Transverse colon (tissue), 3 donors: ENCODE measurements around the gene SNTG2.

Source experiments
- POLR2A ChIP-seq: fragments of 450-650 bp; IDR thresholded peaks from one replicate; pipeline ENCODE4 v1.6.1; 2016; ENCODE audit warnings: antibody characterized with exemption, mild to moderate bottlenecking, moderate library complexity
- TF ChIP-seq, protein P1 (sequence below), 5 experiments: fragments of 200-600 bp in 3 of 5; fragments of 450-650 bp in 2 of 5; sonication (generic) in 3 of 5; IDR thresholded peaks; 1 replicate in 2 of 5; 2 replicates in 3 of 5; pipeline ENCODE4 v1.5.1; 2016 to 2017; ENCODE audit warnings: antibody characterized with exemption in 5 of 5, inconsistent platforms in 3 of 5, mild to moderate bottlenecking in 2 of 5, moderate library complexity in 1 of 5

- TF ChIP-seq, protein P1, sequence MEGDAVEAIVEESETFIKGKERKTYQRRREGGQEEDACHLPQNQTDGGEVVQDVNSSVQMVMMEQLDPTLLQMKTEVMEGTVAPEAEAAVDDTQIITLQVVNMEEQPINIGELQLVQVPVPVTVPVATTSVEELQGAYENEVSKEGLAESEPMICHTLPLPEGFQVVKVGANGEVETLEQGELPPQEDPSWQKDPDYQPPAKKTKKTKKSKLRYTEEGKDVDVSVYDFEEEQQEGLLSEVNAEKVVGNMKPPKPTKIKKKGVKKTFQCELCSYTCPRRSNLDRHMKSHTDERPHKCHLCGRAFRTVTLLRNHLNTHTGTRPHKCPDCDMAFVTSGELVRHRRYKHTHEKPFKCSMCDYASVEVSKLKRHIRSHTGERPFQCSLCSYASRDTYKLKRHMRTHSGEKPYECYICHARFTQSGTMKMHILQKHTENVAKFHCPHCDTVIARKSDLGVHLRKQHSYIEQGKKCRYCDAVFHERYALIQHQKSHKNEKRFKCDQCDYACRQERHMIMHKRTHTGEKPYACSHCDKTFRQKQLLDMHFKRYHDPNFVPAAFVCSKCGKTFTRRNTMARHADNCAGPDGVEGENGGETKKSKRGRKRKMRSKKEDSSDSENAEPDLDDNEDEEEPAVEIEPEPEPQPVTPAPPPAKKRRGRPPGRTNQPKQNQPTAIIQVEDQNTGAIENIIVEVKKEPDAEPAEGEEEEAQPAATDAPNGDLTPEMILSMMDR (IDR thresholded peaks at IDR 0.05), result no peak
- TF ChIP-seq POLR2A, result no peak
Observed at GRCh38 chr2:1406434-1406833, 455.8 kb downstream of the SNTG2 start.
